Panc1 (cell line): ENCODE measurements around the gene SMAD1. TPM values are rescaled to one million over a fixed set of nuclear protein-coding genes. Genes with fewer than 3 reads are reported as not detected.

Experiments used
- ATAC-seq: fragments of 200-7000 bp; cut with Tn5 transposase; 2 replicates; pipeline ENCODE4 v1.9.1; 2020; ENCODE audit warnings: mild to moderate bottlenecking, moderate library complexity
- BruUV-seq: library from RNA; stranded (reverse); fragments of 400-500 nt; replicated peaks from 2 replicates; lab custom pipeline; 2021; lab: Mats Ljungman, UMichigan
- CTCF ChIA-PET: fragments of 300-600 bp; sonication (Branson Sonifier 250); formaldehyde crosslinking; loops from one replicate; lab custom pipeline; 2022; ENCODE audit warnings: antibody characterized with exemption; lab: Charles Lee
- POLR2A ChIA-PET: fragments of 300-600 bp; sonication (Branson Sonifier 250); formaldehyde crosslinking; loops from one replicate; lab custom pipeline; 2022; ENCODE audit warnings: antibody characterized with exemption; lab: Charles Lee
- DNase-seq: peaks from one replicate; pipeline ENCODE4 v3.0.0-alpha.2; 2010; ENCODE audit warnings: low read depth, low spot score
- H3K27ac ChIP-seq: 2 replicates; pipeline ENCODE4 v1.5.1; 2011; ENCODE audit warnings: mild to moderate bottlenecking, low read length, inconsistent platforms
- H3K27me3 ChIP-seq: fragments of 200-500 bp; sonication (Bioruptor generic); 2 replicates; pipeline ENCODE4 v1.6.0; 2014; ENCODE audit warnings: low read length, inconsistent platforms; ENCODE audit not compliant: control insufficient read depth, insufficient read depth
- H3K36me3 ChIP-seq: fragments of 200-500 bp; sonication (Bioruptor generic); 2 replicates; pipeline ENCODE4 v1.5.1; 2014; ENCODE audit warnings: inconsistent platforms, mild to moderate bottlenecking, low read length, moderate library complexity; ENCODE audit not compliant: control insufficient read depth, insufficient read depth
- H3K4me1 ChIP-seq: 2 replicates; pipeline ENCODE4 v1.5.1; 2011; ENCODE audit warnings: inconsistent platforms, mild to moderate bottlenecking, low read length, moderate library complexity; ENCODE audit not compliant: control insufficient read depth, insufficient read depth
- H3K4me3 ChIP-seq, 2 experiments: 2 replicates each; pipeline ENCODE4 v1.5.1; 2011 to 2012; ENCODE audit warnings: low read depth in 2 of 2, low read length in 2 of 2, mild to moderate bottlenecking in 2 of 2, inconsistent platforms in 1 of 2, moderate library complexity in 1 of 2
- H3K9me3 ChIP-seq: fragments of 200-500 bp; sonication (Bioruptor generic); 2 replicates; pipeline ENCODE4 v1.5.1; 2014; ENCODE audit warnings: low read depth, mild to moderate bottlenecking, inconsistent platforms, low read length, moderate library complexity; ENCODE audit not compliant: control insufficient read depth, insufficient read depth
- POLR2AphosphoS5 ChIP-seq: IDR thresholded peaks from 2 replicates; pipeline ENCODE4 v1.6.1; 2012; ENCODE audit warnings: mild to moderate bottlenecking, low read depth, low read length, moderate library complexity
- REST ChIP-seq, 2 experiments: IDR thresholded peaks; 2 replicates each; pipeline ENCODE4 v1.6.1; 2011 to 2012; ENCODE audit warnings: low read depth in 2 of 2, control low read depth in 1 of 2, low read length in 1 of 2, mild to moderate bottlenecking in 1 of 2, moderate library complexity in 1 of 2; ENCODE audit not compliant: insufficient read depth in 1 of 2
- SIN3A ChIP-seq: IDR thresholded peaks from 2 replicates; pipeline ENCODE4 v1.6.1; 2012; ENCODE audit warnings: low read depth, mild to moderate bottlenecking, low read length, moderate library complexity, borderline replicate concordance; ENCODE audit not compliant: insufficient read depth
- TCF7L2 ChIP-seq: IDR thresholded peaks from 2 replicates; pipeline ENCODE4 v1.6.1; 2011; ENCODE audit warnings: mild to moderate bottlenecking, low read depth, low read length, inconsistent platforms
- in situ Hi-C: cut with HindIII; loops from 2 replicates; pipeline ENCODE4 v1.10.0; 2016; ENCODE audit warnings: low sequenced_read_pairs, low pct_unique_long_range_greater_than_20kb
- intact Hi-C: fragments of 100-400 bp; cut with micrococcal nuclease; formaldehyde crosslinking; loops from one replicate; pipeline ENCODE4 v1.10.0; 2022; ENCODE audit not compliant: unreplicated experiment
- total RNA-seq: library from RNA; stranded (reverse); gene quantifications from one replicate; pipeline ENCODE4 v1.2.1, GENCODE V29; 2021; ENCODE audit not compliant: unreplicated experiment
- TF ChIP-seq, protein P1 (sequence below): fragments of 450-650 bp; IDR thresholded peaks from 2 replicates; pipeline ENCODE4 v1.5.1; 2017; ENCODE audit warnings: mild to moderate bottlenecking

Gene SMAD1
- total RNA-seq, 1 experiment from 2014 or later = 24.1 TPM

GRCh38 chr4:145436796-145437195 is 44.9 kb upstream of the SMAD1 start:
- ATAC-seq = no peak
- in situ Hi-C loops = no loop called here
- no TSS peak for BruUV-seq

DNA sequence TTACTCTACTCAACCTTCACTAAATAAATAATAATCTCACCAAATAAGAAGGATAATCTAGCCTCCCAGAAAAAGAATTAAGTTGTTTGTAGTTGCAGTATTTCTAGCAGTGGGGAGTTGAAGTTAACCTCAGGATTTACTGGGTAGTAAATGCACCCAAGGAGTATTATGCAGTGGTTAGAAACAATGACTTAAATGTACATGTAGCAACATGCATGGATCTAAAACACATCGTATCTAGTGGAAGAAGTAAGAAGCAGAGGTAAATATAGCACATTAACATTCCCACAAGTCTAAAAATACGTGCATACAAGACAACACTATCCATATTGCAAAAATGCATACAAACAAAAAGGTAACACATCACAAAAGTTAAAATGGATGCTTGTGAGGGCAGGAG is 44.2 kb upstream of the SMAD1 start:
- no TSS peak for BruUV-seq

More at GRCh38 chr4:145436796-145437195, 44.9 kb upstream of the SMAD1 start:
- ChIA-PET CTCF (no interaction called here), POLR2A (no interaction called here)
- intact Hi-C loops = no loop called here
- no peaks in the 10 kb centered on the region for H3K4me1 ChIP-seq
- H3K36me3 ChIP-seq = no peaks in the 10 kb centered on the region
- TF ChIP-seq, protein P1, sequence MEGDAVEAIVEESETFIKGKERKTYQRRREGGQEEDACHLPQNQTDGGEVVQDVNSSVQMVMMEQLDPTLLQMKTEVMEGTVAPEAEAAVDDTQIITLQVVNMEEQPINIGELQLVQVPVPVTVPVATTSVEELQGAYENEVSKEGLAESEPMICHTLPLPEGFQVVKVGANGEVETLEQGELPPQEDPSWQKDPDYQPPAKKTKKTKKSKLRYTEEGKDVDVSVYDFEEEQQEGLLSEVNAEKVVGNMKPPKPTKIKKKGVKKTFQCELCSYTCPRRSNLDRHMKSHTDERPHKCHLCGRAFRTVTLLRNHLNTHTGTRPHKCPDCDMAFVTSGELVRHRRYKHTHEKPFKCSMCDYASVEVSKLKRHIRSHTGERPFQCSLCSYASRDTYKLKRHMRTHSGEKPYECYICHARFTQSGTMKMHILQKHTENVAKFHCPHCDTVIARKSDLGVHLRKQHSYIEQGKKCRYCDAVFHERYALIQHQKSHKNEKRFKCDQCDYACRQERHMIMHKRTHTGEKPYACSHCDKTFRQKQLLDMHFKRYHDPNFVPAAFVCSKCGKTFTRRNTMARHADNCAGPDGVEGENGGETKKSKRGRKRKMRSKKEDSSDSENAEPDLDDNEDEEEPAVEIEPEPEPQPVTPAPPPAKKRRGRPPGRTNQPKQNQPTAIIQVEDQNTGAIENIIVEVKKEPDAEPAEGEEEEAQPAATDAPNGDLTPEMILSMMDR = no peak
- H3K27me3 ChIP-seq = no peaks in the 10 kb centered on the region
- H3K9me3 ChIP-seq = no peaks in the 10 kb centered on the region
- H3K27ac ChIP-seq = no peak overlapping the region
- DNase-seq = no peak
- no peak overlapping the region for H3K4me3 ChIP-seq

More for the DNA sequence above, 44.2 kb upstream of the SMAD1 start:
- POLR2A ChIA-PET = no interaction called here
- in situ Hi-C loops (no loop called here), intact Hi-C loops (no loop called here)
- CTCF ChIA-PET = no interaction called here
- Histone ChIP-seq H3K27me3 (no peaks in the 10 kb centered on the region), H3K4me1 (no peaks in the 10 kb centered on the region), H3K9me3 (no peaks in the 10 kb centered on the region), H3K27ac (no peak overlapping the region), H3K36me3 (no peaks in the 10 kb centered on the region), H3K4me3 (no peak overlapping the region)
- no peak for DNase-seq
- TF ChIP-seq TCF7L2 (no peak), SIN3A (no peak), POLR2AphosphoS5 (no peak), REST (IDR thresholded peaks at IDR 0.05; ENCODE audit: insufficient read depth in 1 of 2, low read depth in 2 of 2, low read length in 1 of 2) (no peak)
- TF ChIP-seq, protein P1 = no peak
- no peak for ATAC-seq
